AG09309 (cell line): ENCODE measurements around the gene TCTA.

Source experiments
- DNase-seq: peaks from one replicate; pipeline ENCODE4 v3.0.0-alpha.2; 2010; ENCODE audit warnings: low read depth
- H3K4me3 ChIP-seq: 2 replicates; pipeline ENCODE4 v1.5.1; 2011; ENCODE audit warnings: mild to moderate bottlenecking, low read depth, low read length, moderate library complexity; ENCODE audit not compliant: control insufficient read depth
- CTCF ChIP-seq: IDR thresholded peaks from 2 replicates; pipeline ENCODE4 v1.5.1; 2011; ENCODE audit warnings: mild to moderate bottlenecking, low read depth, low read length, inconsistent platforms; ENCODE audit not compliant: insufficient read depth, control insufficient read depth; ENCODE audit errors: missing control alignments

Gene TCTA, protein sequence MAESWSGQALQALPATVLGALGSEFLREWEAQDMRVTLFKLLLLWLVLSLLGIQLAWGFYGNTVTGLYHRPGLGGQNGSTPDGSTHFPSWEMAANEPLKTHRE

GRCh38 chr3:49411968-49412631, at the start of gene TCTA, which contains the start of gene RHOA:
Gene TCTA (plus strand): TSS chr3:49412423. CDS start chr3:49412427, 4 bp downstream.
Gene RHOA (minus strand): TSS chr3:49411976. CDS start chr3:49375589, 36,387 bp downstream.
- H3K4me3 ChIP-seq, result peak within 1 kb of the TSS; percentile 80
- DNase-seq, result peak; percentile 100
- TF ChIP-seq CTCF, result no peak

DNA sequence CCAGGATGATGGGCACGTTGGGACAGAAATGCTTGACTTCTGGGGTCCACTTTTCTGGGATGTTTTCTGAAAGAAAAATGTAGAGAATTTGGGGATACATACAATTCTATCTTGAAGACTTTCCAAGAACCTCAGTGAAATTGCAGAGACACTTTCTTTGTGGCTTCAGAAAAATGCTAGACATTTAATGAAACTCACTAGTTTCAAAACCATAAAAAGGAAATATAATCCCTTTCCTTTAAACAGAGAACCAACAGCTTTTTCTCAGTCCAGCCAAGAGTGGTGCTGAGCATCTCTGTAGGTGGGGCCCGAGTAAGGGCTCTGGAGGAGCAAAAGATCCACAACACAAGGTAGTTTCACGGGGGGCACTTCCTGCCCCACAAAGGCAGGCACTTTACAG, 49.7 kb upstream of the TCTA start:
- H3K4me3 ChIP-seq, result no peak overlapping the region
- TF ChIP-seq CTCF, result no peak
- no peak for DNase-seq

- TF ChIP-seq CTCF, result no peak
- H3K4me3 ChIP-seq, result no peak overlapping the region
- no peak for DNase-seq
Measured at GRCh38 chr3:49370585-49371290, 41.5 kb upstream of the TCTA start.

- no peak for DNase-seq
- TF ChIP-seq CTCF, result no peak
- H3K4me3 ChIP-seq, result no peak overlapping the region
Measured at GRCh38 chr3:49371946-49372345, 40.3 kb upstream of the TCTA start.

GRCh38 chr3:49377483-49377882, 34.7 kb upstream of the TCTA start:
- no peak for TF ChIP-seq CTCF
- H3K4me3 ChIP-seq, result no peak overlapping the region
- no peak for DNase-seq

DNA sequence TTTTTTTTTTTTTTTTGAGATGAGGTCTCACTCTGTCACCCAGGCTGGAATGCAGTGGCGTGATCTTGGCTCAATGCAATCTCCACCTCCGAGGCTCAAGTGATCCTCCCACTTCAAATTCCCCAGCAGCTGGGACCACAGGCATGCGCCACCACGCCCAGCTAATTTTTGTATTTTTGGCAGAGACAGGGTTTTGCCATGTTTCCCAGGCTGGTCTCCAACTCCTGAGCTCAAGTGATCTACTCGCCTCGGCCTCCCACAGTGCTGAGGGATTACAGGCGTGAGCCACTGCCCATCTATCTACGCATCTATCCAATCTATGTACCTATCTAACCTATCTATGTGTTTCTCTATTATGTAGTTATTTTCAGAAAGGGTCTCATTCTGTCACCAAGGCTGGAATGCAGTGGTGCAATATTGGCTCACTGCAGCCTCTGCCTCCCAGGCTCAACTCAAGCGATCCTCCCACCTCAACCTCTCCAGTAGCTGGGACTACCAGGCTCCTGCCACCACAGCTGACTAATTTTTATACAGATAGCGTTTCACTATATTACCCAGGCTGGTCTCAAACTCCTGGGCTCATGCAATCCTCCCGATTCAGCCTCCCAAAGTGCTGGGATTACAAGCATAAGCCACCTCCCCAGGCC, 33.9 kb upstream of the TCTA start:
- TF ChIP-seq CTCF, result no peak
- H3K4me3 ChIP-seq, result no peak overlapping the region
- peak; percentile 71 for DNase-seq
